A549 (cell line): ENCODE results near the gene ARHGAP30.
"Not testable (repeated sequence)": the region's sequence is repeated elsewhere in the genome, so short reads cannot be mapped to it uniquely, and the experiment has no call there.

Experiments used
- EP300 ChIP-seq, 2 experiments: fragments of >200 bp; sonication (Bioruptor Twin); formaldehyde crosslinking; IDR thresholded peaks; 2 replicates in 1 of 2; 3 replicates in 1 of 2; pipeline ENCODE4 v1.6.1; 2016 to 2017
- MAX ChIP-seq: IDR thresholded peaks from 2 replicates; pipeline ENCODE4 v1.6.1; 2012
- RFX5 ChIP-seq: fragments of 450-650 bp; IDR thresholded peaks from 2 replicates; pipeline ENCODE4 v1.7.1; 2014; ENCODE audit warnings: antibody characterized with exemption, mild to moderate bottlenecking, moderate library complexity
- TP53 ChIP-seq: fragments of 250-450 bp; sonication (Bioruptor Pico); IDR thresholded peaks from 2 replicates; pipeline ENCODE4 v1.5.0; 2021; ENCODE audit warnings: mild to moderate bottlenecking, moderate library complexity
- TF ChIP-seq, protein P1 (sequence below): fragments of >200 bp; sonication (Bioruptor Twin); formaldehyde crosslinking; IDR thresholded peaks from 3 replicates; pipeline ENCODE4 v1.5.1; 2016

DNA sequence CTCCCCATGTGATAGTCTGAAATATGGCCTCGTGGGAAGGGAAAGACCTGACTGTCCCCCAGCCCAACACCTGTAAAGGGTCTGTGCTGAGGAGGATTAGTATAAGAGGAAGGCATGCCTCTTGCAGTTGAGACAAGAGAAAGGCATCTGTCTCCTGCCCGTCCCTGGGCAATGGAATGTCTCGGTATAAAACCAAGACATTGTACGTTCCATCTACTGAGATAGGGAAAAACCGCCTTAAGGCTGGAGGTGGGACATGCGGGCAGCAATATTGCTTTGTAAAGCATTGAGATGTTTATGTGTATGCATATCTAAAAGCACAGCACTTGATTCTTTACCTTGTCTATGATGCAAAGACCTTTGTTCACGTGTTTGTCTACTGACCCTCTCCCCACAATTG, 52.5 kb downstream of the ARHGAP30 start:
- not testable (repeated sequence) for TF ChIP-seq MAX; RFX5; TP53 (CRISPR knock-in tag); EP300 (IDR thresholded peaks at IDR 0.05)
- TF ChIP-seq, protein P1, sequence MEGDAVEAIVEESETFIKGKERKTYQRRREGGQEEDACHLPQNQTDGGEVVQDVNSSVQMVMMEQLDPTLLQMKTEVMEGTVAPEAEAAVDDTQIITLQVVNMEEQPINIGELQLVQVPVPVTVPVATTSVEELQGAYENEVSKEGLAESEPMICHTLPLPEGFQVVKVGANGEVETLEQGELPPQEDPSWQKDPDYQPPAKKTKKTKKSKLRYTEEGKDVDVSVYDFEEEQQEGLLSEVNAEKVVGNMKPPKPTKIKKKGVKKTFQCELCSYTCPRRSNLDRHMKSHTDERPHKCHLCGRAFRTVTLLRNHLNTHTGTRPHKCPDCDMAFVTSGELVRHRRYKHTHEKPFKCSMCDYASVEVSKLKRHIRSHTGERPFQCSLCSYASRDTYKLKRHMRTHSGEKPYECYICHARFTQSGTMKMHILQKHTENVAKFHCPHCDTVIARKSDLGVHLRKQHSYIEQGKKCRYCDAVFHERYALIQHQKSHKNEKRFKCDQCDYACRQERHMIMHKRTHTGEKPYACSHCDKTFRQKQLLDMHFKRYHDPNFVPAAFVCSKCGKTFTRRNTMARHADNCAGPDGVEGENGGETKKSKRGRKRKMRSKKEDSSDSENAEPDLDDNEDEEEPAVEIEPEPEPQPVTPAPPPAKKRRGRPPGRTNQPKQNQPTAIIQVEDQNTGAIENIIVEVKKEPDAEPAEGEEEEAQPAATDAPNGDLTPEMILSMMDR: not testable (repeated sequence)
